ENCODE data around the gene NAA60. TPM values are rescaled to one million over a fixed set of nuclear protein-coding genes. Genes with fewer than 3 reads are reported as not detected.

Gene NAA60
- 76.2 TPM for polyA plus RNA-seq (ENCODE audit: insufficient read length)
- long read RNA-seq, donor 1, transcript NAA60-234 (2 exons, 578 nt) = minor isoform, 6 of 65 reads
- long read RNA-seq, donor 1, transcript NAA60-238 (5 exons, 3,899 nt) = major isoform, 38 of 65 reads
- long read RNA-seq, donor 1, transcript NAA60-211 (3 exons, 555 nt) = minor isoform, 8 of 65 reads
- long read RNA-seq, donor 1, partial matches to known transcripts = 7 of 65 reads
- long read RNA-seq, donor 1, other reads (novel, unspliced or antisense) = 0 of 65 reads
- long read RNA-seq, donor 2, transcript NAA60-238 (5 exons, 3,899 nt) = major isoform, 17 of 41 reads
- long read RNA-seq, donor 2, partial matches to known transcripts = 12 of 41 reads
- long read RNA-seq, donor 2, other reads (novel, unspliced or antisense) = 0 of 41 reads
- long read RNA-seq, donor 3, transcript NAA60-229 (7 exons, 2,531 nt) = minor isoform, 6 of 27 reads
- long read RNA-seq, donor 3, transcript NAA60-211 (3 exons, 555 nt) = minor isoform, 5 of 27 reads
- long read RNA-seq, donor 3, transcript NAA60-238 (5 exons, 3,899 nt) = major isoform, 15 of 27 reads
- long read RNA-seq, donor 3, partial matches to known transcripts = 0 of 27 reads
- long read RNA-seq, donor 3, other reads (novel, unspliced or antisense) = 0 of 27 reads
- long read RNA-seq, donor 4, transcript NAA60-238 (5 exons, 3,899 nt) = major isoform, 5 of 6 reads
- long read RNA-seq, donor 4, partial matches to known transcripts = 0 of 6 reads
- long read RNA-seq, donor 4, other reads (novel, unspliced or antisense) = 0 of 6 reads
- long read RNA-seq, donor 5, transcript NAA60-238 (5 exons, 3,899 nt) = minor isoform, 9 of 32 reads
- long read RNA-seq, donor 5, transcript NAA60-229 (7 exons, 2,531 nt) = major isoform, 10 of 32 reads
- long read RNA-seq, donor 5, partial matches to known transcripts = 0 of 32 reads
- long read RNA-seq, donor 5, other reads (novel, unspliced or antisense) = 0 of 32 reads
- long read RNA-seq, donor 6, transcript NAA60-238 (5 exons, 3,899 nt) = major isoform, 21 of 44 reads
- long read RNA-seq, donor 6, transcript NAA60-211 (3 exons, 555 nt) = minor isoform, 7 of 44 reads
- long read RNA-seq, donor 6, transcript NAA60-229 (7 exons, 2,531 nt) = minor isoform, 5 of 44 reads
- long read RNA-seq, donor 6, partial matches to known transcripts = 0 of 44 reads
- long read RNA-seq, donor 6, other reads (novel, unspliced or antisense) = 0 of 44 reads
- long read RNA-seq, donor 7, transcript NAA60-211 (3 exons, 555 nt) = minor isoform, 7 of 51 reads
- long read RNA-seq, donor 7, transcript NAA60-238 (5 exons, 3,899 nt) = major isoform, 22 of 51 reads
- long read RNA-seq, donor 7, transcript NAA60-229 (7 exons, 2,531 nt) = minor isoform, 5 of 51 reads
- long read RNA-seq, donor 7, partial matches to known transcripts = 7 of 51 reads
- long read RNA-seq, donor 7, other reads (novel, unspliced or antisense) = 0 of 51 reads
- long read RNA-seq, donor 8, transcript NAA60-238 (5 exons, 3,899 nt) = major isoform, 6 of 21 reads
- long read RNA-seq, donor 8, partial matches to known transcripts = 9 of 21 reads
- long read RNA-seq, donor 8, other reads (novel, unspliced or antisense) = 0 of 21 reads

- DNase-seq = peak; percentile 86
Observed at GRCh38 chr16:3443108-3444031, at the start of gene NAA60, which contains the start of gene ZNF597. NAA60 (plus strand) TSS chr16:3443680; CDS start chr16:3476228, 32,548 bp downstream. ZNF597 (minus strand) TSS chr16:3443504; CDS start chr16:3443153, 351 bp downstream.

- no peak for DNase-seq
Observed at GRCh38 chr16:3400446-3400778, 43.1 kb upstream of the NAA60 start.

DNA sequence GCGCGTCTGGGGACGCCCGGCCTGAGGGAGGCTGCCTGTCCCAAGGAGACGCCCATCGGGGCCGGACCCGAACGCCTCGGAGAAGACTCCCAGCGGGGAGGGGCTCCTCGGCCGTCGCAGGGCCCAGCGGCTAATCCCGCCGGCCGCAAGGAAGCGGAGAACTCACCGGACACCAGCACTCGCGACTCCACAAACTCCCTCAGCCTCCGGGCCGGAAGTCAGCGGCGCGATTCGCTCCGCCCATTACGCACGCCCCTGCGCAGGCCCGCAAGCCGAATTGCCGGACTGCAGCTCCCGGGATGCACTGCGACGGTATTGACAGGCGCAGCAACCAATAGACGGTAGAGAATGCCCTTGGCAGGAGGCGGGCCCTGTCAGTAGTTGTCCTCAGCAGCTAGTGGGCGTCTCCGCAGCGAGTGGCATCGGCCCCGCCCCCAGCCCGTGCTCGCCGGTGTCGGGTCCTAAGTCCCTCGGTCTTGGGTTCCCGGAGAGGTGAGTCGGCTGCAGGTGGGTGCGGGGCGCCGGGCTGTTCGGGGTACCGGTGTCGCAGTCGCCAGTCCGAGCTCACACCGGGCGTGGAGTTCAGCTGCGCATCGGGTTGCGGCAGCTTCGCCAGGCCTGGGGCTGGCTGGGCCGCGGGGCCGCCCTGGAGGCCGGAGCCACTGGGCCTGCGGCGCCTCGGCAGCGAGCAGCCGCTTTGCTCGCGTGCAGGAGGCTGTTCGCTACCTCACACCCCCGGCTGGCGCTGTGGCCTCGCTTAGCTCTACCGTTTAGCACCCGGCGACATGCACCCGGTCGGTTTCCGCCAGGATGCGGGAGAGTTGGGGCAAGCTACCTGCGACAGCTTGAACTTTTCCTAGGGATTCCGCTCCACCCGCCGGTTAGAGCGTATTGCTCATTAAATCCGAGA is 42.4 kb upstream of the NAA60 start, which contains the start of the genes ZNF174 and ZSCAN32:
ZNF174 (plus strand) TSS at position 437 of the 910 bp plus-strand sequence. CDS start 790 bp downstream, outside the sequence.
ZSCAN32 (minus strand) TSS at position 226 of the 910 bp plus-strand sequence. CDS start 3,447 bp downstream, outside the sequence.
- peak; percentile 99 for DNase-seq

DNA sequence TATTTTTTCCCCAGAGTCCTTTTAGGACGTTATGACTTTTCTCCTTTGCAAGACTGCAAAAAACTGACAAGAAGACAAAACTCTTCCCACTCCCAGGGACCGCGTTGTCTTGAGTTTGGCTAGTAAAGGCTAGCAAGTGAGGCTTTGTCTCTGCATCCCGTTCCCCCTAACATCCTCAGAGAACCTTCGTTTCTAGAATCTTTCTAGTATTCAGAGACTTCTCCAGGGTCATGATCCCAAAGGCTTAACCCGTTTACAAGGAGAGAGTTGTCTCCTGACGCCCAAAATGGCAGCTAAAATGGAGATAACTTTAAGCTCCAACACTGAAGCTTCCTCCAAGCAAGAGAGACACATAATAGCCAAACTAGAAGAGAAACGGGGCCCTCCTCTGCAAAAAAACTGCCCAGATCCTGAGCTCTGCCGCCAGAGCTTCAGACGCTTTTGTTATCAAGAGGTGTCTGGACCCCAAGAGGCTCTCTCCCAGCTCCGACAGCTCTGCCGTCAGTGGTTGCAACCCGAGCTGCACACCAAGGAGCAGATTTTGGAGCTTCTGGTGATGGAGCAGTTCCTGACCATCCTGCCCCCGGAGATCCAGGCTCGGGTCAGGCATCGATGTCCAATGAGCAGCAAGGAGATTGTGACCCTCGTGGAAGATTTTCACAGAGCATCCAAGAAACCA is 41.6 kb upstream of the NAA60 start:
- peak; percentile 8 for DNase-seq

GRCh38 chr16:3408561-3409197 is 34.8 kb upstream of the NAA60 start:
- no peak for DNase-seq

DNA sequence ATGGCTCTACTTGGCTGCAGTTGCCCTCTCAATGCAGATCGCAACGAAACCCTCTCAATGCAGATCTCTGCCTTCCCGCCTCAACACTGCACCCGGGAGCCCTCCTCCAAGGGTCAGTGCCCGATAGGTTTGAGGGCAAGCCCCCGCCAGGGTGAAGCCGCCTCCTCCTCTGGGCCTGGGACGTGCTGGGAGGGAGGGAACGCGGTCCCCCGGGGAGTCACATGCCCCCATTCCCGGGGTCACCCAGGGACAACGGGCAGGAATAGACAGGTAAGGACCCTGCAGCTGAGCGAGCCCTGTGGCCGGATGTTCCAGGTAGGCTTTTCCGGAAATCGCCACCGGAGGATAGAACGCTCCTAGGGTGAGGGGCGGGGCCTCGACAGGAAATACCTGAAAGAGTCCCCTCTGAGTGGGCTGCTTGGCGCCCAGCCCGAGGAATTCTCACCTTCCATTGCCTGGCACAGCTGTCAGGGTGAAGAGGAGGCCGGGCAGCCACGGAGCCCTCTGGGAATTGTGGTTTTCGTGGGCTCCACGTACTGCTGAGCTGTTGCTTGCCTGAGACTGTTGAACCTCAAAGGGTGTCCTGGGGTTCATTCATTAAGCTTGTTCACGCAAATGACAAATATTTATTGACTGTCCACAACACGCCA is 29.6 kb upstream of the NAA60 start:
- DNase-seq = no peak

- peak; percentile 18 for DNase-seq
Observed at GRCh38 chr16:3431779-3432219, 11.7 kb upstream of the NAA60 start.

- no peak for DNase-seq
Observed at GRCh38 chr16:3434373-3434772, 9.1 kb upstream of the NAA60 start.

GRCh38 chr16:3439637-3440036 is 3.8 kb upstream of the NAA60 start:
- no peak for DNase-seq

DNA sequence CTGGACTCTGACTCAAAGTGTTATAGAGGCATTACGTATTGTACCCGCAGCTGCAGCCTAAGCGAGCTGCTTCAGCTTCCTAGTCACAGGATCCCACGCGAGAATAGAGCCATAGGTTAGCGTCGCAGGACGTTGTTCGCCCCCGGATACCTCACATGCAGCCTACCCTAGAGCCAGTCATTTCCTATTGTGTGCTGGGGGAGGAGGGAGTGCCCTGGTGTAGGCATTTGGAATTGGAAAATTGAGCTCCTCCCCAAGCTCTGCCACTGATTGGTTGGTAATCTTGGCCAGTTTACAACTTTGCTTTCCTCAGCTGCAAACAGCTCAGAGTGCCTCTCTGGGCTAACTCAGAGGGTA is 530 bp downstream of the NAA60 start:
- no peak for DNase-seq

DNA sequence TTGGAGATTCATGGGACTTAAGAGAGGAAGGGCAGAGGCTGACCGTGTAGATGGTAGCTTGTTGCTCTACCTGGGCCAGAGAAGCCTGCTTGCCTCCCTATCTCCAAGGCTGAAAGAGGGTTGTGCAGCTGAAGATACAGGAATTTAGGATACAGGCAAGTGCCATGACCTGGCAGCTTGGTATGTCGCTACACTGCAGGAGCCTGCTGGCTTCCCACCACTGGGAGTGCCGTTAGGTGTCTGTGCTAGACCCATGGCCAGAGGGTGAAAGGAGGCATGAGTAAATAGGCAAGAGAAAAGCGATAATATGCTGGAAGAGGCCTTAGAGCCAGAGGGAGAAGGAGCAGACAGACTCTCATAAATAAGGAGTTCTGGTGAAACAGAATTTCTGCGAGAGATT is 10.6 kb downstream of the NAA60 start:
- no peak for DNase-seq

- no peak for DNase-seq
Observed at GRCh38 chr16:3454631-3455147, 11.2 kb downstream of the NAA60 start.

DNA sequence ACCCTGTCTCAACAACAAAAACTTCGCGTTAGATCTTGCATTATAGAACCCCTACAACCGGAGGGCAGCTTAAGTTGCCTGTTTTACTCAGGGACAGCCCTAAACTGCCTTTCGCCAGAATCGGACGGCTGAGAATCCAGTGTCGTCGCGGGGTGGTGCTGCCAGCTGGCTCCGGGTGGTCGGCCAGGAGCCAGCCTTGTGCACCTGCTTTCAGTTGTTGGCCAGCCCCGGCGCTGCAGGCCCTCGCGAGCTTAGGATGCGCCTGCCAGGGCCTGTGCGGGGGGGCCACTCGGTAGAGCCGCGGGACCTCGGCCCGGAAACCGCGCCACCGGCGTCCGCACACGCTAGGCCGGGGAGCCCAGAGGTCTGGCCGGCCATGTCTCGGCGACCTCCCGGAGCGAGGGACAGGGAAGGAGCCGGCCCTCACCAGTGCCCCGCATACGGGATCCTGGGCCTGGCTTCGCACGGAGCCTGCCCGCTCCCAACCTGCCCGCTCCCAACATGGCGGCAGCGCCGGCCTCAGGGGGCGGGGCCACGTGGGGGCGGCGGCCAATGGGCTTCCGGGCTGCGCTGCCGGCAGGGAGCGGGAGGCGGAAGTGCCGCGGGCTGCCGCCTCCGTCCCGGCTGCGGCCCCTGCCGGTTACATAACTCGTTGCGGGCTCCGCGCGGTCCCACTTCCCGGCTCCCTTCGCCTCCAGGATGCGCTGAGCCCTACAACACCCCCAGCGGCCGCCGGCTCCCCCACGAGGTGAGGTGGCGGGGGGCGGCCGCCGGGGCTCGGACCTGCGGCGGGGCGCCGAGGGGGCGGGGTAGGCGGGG is 14.2 kb downstream of the NAA60 start:
- peak; percentile 90 for DNase-seq

GRCh38 chr16:3458278-3458851 is 14.9 kb downstream of the NAA60 start:
- DNase-seq = no peak

GRCh38 chr16:3458852-3459361 is 15.4 kb downstream of the NAA60 start:
- peak; percentile 62 for DNase-seq

Measured in left kidney (tissue), 8 donors.